Fibroblast of lung (primary cell): Measurements from ENCODE around the gene RPL34. TPM values are rescaled to one million over a fixed set of nuclear protein-coding genes. Genes with fewer than 3 reads are reported as not detected.

Source experiments
- DNase-seq, 2 donors: peaks; one replicate each; pipeline versions ENCODE4 v3.0.0 to v3.0.0-alpha.2; 2010; ENCODE audit warnings: low read depth in 2 of 2
- H2AFZ ChIP-seq: 2 replicates; pipeline ENCODE4 v1.5.1; 2012; ENCODE audit warnings: low read length, control low read depth, inconsistent platforms
- H3K27ac ChIP-seq: 2 replicates; pipeline ENCODE4 v1.5.1; 2011; ENCODE audit warnings: low read length, control low read depth; ENCODE audit not compliant: insufficient read depth
- H3K27me3 ChIP-seq: 2 replicates; pipeline ENCODE4 v1.5.1; 2011; ENCODE audit warnings: mild to moderate bottlenecking, low read length; ENCODE audit not compliant: control insufficient read depth, insufficient read depth
- H3K36me3 ChIP-seq: 2 replicates; pipeline ENCODE4 v1.5.1; 2011; ENCODE audit warnings: low read length; ENCODE audit not compliant: control insufficient read depth, insufficient read depth
- H3K4me1 ChIP-seq: 2 replicates; pipeline ENCODE4 v1.5.1; 2011; ENCODE audit warnings: low read length; ENCODE audit not compliant: control insufficient read depth, insufficient read depth; ENCODE audit errors: extremely low read depth
- H3K4me2 ChIP-seq: 2 replicates; pipeline ENCODE4 v1.5.1; 2011; ENCODE audit warnings: low read length, control low read depth; ENCODE audit not compliant: insufficient read depth; ENCODE audit errors: extremely low read depth
- H3K4me3 ChIP-seq, 4 experiments: fragments of 200-600 bp in 1 of 4; sonication (generic) in 1 of 4; replicated peaks in 1 of 4; 2 replicates each; pipeline ENCODE4 v1.5.1; 2011 to 2016; ENCODE audit warnings: low read length in 4 of 4, low read depth in 3 of 4, mild to moderate bottlenecking in 3 of 4, control low read depth in 2 of 4, inconsistent platforms in 1 of 4, mixed read lengths in 1 of 4; ENCODE audit not compliant: insufficient read depth in 1 of 4; ENCODE audit errors: control extremely low read depth in 1 of 4
- H3K79me2 ChIP-seq: 2 replicates; pipeline ENCODE4 v1.5.1; 2012; ENCODE audit warnings: mild to moderate bottlenecking, low read length, inconsistent platforms; ENCODE audit not compliant: control insufficient read depth, insufficient read depth
- H3K9ac ChIP-seq: 2 replicates; pipeline ENCODE4 v1.5.1; 2011; ENCODE audit warnings: mild to moderate bottlenecking, low read length, control low read depth; ENCODE audit not compliant: insufficient read depth
- H3K9me3 ChIP-seq: 2 replicates; pipeline ENCODE4 v1.5.1; 2012; ENCODE audit warnings: low read depth, low read length; ENCODE audit not compliant: control insufficient read depth, insufficient read depth
- H4K20me1 ChIP-seq: 2 replicates; pipeline ENCODE4 v1.5.1; 2011; ENCODE audit warnings: low read length; ENCODE audit not compliant: control insufficient read depth, insufficient read depth; ENCODE audit errors: extremely low read depth
- CTCF ChIP-seq, 2 donors: IDR thresholded peaks in 1 of 2; conservative IDR thresholded peaks in 1 of 2; 1 replicate in 1 of 2; 2 replicates in 1 of 2; pipeline ENCODE4 v1.5.1; 2011 to 2012; ENCODE audit warnings: low read length in 2 of 2, control low read depth in 1 of 2, inconsistent platforms in 1 of 2, low read depth in 1 of 2, mild to moderate bottlenecking in 1 of 2
- EZH2 ChIP-seq: IDR thresholded peaks from 2 replicates; pipeline ENCODE4 v1.5.1; 2012; ENCODE audit warnings: low read length, control low read depth, mild to moderate bottlenecking; ENCODE audit errors: missing control alignments
- polyA plus RNA-seq, 2 donors: library from polyadenylated mRNA; depleted of rRNA in 1 of 2; stranded (reverse) in 1 of 2; unstranded in 1 of 2; fragments of >200 nt; gene quantifications; 2 replicates each; pipeline ENCODE4 v1.2.1, GENCODE V29; 2011 to 2012; ENCODE audit warnings: missing spikeins in 1 of 2
- total RNA-seq: library from RNA; depleted of rRNA; stranded (reverse); fragments of >200 nt; gene quantifications from 2 replicates; pipeline ENCODE4 v1.2.1, GENCODE V29; 2014

The RPL34 gene
- total and polyA plus RNA-seq, 2 donors (not counting 1 experiment from before 2014, with no cell fraction given), result 625 to 1,935 TPM

DNA sequence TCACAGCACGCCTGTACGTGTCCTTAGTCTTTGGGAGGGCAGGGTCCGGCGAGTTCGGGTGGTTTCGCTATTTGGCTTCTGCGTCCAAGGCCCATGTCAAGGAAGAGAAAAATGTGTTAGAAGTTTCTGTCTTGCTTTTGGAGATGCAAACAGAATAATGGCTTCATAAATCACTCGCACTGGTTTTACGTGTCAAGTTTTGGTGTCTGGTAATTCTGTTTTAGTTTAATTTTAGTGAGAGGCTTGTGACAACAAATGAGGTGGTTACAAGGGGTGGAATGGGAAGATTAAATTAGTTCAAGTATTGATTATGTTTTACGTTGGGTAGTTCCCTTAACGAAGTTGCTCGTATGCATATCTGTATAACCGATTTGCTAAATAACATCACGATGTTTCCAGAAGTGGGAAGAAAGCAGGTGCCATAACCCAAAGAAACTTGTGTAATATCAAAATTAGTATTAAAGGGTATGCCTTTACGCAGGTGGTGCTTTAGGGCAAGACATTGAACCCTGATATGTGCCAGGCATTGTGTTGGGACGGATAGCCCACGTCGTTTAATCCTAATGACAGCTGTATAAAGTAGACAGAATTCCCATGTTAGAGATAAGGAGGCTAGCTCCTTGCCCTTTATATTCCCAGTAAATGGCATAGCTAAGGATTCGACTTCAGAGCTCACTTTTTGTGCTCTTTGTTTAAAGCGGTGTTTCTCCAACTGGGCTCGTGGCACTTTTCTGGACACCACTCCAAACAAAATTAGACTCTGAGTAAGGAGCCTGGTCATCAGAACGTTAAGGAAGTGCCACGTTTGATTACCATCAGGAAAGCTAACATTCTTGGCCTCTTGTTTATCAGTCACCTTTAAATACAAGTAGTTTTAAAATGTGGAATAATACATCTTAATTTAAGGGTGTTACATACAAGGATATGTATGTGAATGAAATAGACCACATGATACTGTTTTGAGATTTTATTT, 843 bp downstream of the RPL34 start:
- H3K4me3 ChIP-seq, result peak overlapping the region; percentile 73 to 100 (median 92)
- DNase-seq, result peak in 1 of 2 donors; percentile 43
- peak overlapping the region; percentile 84 for H3K9ac ChIP-seq
- H3K27me3 ChIP-seq, result no peaks in the 10 kb centered on the region
- no peaks in the 10 kb centered on the region for H3K9me3 ChIP-seq
- H3K4me1 ChIP-seq, result peaks cover 11% of the 10 kb centered on the region
- H3K79me2 ChIP-seq, result peaks cover 39% of the 10 kb centered on the region
- H3K27ac ChIP-seq, result peak overlapping the region; percentile 95
- TF ChIP-seq EZH2 (no peak), CTCF (conservative IDR thresholded peaks at IDR 0.05 in 1 of 2, IDR thresholded peaks at IDR 0.05 in 1 of 2; ENCODE audit: low read depth in 1 of 2, low read length in 2 of 2) (no peak)
- H3K36me3 ChIP-seq, result peaks cover 19% of the 10 kb centered on the region
- H2AFZ ChIP-seq, result no peak overlapping the region
- peak overlapping the region; percentile 95 for H3K4me2 ChIP-seq
- no peaks in the 10 kb centered on the region for H4K20me1 ChIP-seq

- Histone ChIP-seq H3K27ac (peak overlapping the region; percentile 18), H3K27me3 (no peaks in the 10 kb centered on the region), H3K9ac (no peak overlapping the region), H3K79me2 (peaks cover 39% of the 10 kb centered on the region), H4K20me1 (no peaks in the 10 kb centered on the region), H3K4me2 (peak overlapping the region; percentile 95), H3K4me1 (peaks cover 11% of the 10 kb centered on the region), H2AFZ (no peak overlapping the region), H3K36me3 (peaks cover 24% of the 10 kb centered on the region), H3K4me3 (peak overlapping the region; percentile 73 to 100 (median 92)), H3K9me3 (no peaks in the 10 kb centered on the region)
- TF ChIP-seq EZH2 (no peak), CTCF (conservative IDR thresholded peaks at IDR 0.05 in 1 of 2, IDR thresholded peaks at IDR 0.05 in 1 of 2; ENCODE audit: low read depth in 1 of 2, low read length in 2 of 2) (no peak)
- DNase-seq, result no peak
These were observed 1.6 kb downstream of the RPL34 start for GRCh38 chr4:108622022-108622421.

- Histone ChIP-seq H3K9me3 (no peaks in the 10 kb centered on the region), H3K4me3 (peak overlapping the region in 1 of 4 experiments; percentile 100), H3K9ac (no peak overlapping the region), H3K27ac (no peak overlapping the region), H3K4me1 (peaks cover 11% of the 10 kb centered on the region), H3K36me3 (peaks cover 29% of the 10 kb centered on the region), H4K20me1 (no peaks in the 10 kb centered on the region), H3K79me2 (peaks cover 39% of the 10 kb centered on the region), H2AFZ (no peak overlapping the region), H3K27me3 (no peaks in the 10 kb centered on the region), H3K4me2 (peak overlapping the region; percentile 37)
- DNase-seq, result no peak
- no peak for TF ChIP-seq EZH2
- TF ChIP-seq CTCF (conservative IDR thresholded peaks at IDR 0.05 in 1 of 2, IDR thresholded peaks at IDR 0.05 in 1 of 2; ENCODE audit: low read depth in 1 of 2, low read length in 2 of 2), result no peak
These were observed 2.5 kb downstream of the RPL34 start for GRCh38 chr4:108622828-108623227.
